Kidney epithelial cell (primary cell): ENCODE data around the gene ELP4. TPM values are rescaled to one million over a fixed set of nuclear protein-coding genes. Genes with fewer than 3 reads are reported as not detected.

Experiments used
- DNase-seq: peaks from one replicate; pipeline ENCODE4 v3.0.0-alpha.2; 2010; ENCODE audit warnings: low read depth
- H3K27me3 ChIP-seq: 2 replicates; pipeline ENCODE4 v1.6.0; 2011; ENCODE audit warnings: low read length; ENCODE audit not compliant: control insufficient read depth, insufficient read depth
- H3K36me3 ChIP-seq: 2 replicates; pipeline ENCODE4 v1.5.1; 2011; ENCODE audit warnings: low read length; ENCODE audit not compliant: control insufficient read depth, insufficient read depth
- H3K4me3 ChIP-seq: 2 replicates; pipeline ENCODE4 v1.5.1; 2011; ENCODE audit warnings: low read depth, mild to moderate bottlenecking, control low read depth, low read length
- CTCF ChIP-seq: IDR thresholded peaks from 2 replicates; pipeline ENCODE4 v1.5.1; 2011; ENCODE audit warnings: mild to moderate bottlenecking, moderate library complexity, low read length, control low read depth, inconsistent platforms; ENCODE audit not compliant: insufficient read depth, poor library complexity, severe bottlenecking
- total RNA-seq: library from RNA; depleted of rRNA; stranded (reverse); fragments of >200 nt; gene quantifications from 2 replicates; pipeline ENCODE4 v1.2.3, GENCODE V29; 2015

Gene ELP4
- total RNA-seq, 1 donor from 2014 or later, result 19.1 TPM

GRCh38 chr11:31794548-31794947 is 285.0 kb downstream of the ELP4 start:
- H3K36me3 ChIP-seq, result no peaks in the 10 kb centered on the region
- no peak for TF ChIP-seq CTCF
- peaks cover 40% of the 10 kb centered on the region for H3K27me3 ChIP-seq
- DNase-seq, result no peak
- no peak overlapping the region for H3K4me3 ChIP-seq

- TF ChIP-seq CTCF, result no peak
- H3K27me3 ChIP-seq, result peaks cover 53% of the 10 kb centered on the region
- no peak for DNase-seq
- no peaks in the 10 kb centered on the region for H3K36me3 ChIP-seq
- no peak overlapping the region for H3K4me3 ChIP-seq
These were observed 286.3 kb downstream of the ELP4 start for GRCh38 chr11:31795706-31796498.

- Histone ChIP-seq H3K4me3 (no peak overlapping the region), H3K27me3 (peaks cover 61% of the 10 kb centered on the region), H3K36me3 (no peaks in the 10 kb centered on the region)
- no peak for TF ChIP-seq CTCF
- no peak for DNase-seq
These were observed 287.1 kb downstream of the ELP4 start for GRCh38 chr11:31796499-31797189.

- TF ChIP-seq CTCF, result no peak
- Histone ChIP-seq H3K36me3 (no peaks in the 10 kb centered on the region), H3K27me3 (peaks cover 61% of the 10 kb centered on the region), H3K4me3 (no peak overlapping the region)
- DNase-seq, result no peak
These were observed 287.9 kb downstream of the ELP4 start for GRCh38 chr11:31797190-31798056.

- Histone ChIP-seq H3K4me3 (no peak overlapping the region), H3K27me3 (peaks cover 68% of the 10 kb centered on the region), H3K36me3 (no peaks in the 10 kb centered on the region)
- TF ChIP-seq CTCF, result no peak
- DNase-seq, result no peak
These were observed 288.5 kb downstream of the ELP4 start for GRCh38 chr11:31798057-31798553.
